HL-60 (cell line): ENCODE data around the gene MBNL3.

Experiments
- GABPA ChIP-seq: IDR thresholded peaks from 2 replicates; pipeline ENCODE4 v1.6.1; 2012; ENCODE audit warnings: low read depth
- POLR2AphosphoS5 ChIP-seq: IDR thresholded peaks from 2 replicates; pipeline ENCODE4 v1.6.1; 2012; ENCODE audit warnings: low read depth
- TF ChIP-seq, protein P1 (sequence below): IDR thresholded peaks from one replicate; pipeline ENCODE4 v1.5.1; 2011; ENCODE audit warnings: low read length, control low read depth, inconsistent platforms; ENCODE audit not compliant: insufficient read depth
- TF ChIP-seq, protein P2 (sequence below): IDR thresholded peaks from 2 replicates; pipeline ENCODE4 v1.6.1; 2012; ENCODE audit warnings: low read depth; ENCODE audit not compliant: insufficient replicate concordance

DNA sequence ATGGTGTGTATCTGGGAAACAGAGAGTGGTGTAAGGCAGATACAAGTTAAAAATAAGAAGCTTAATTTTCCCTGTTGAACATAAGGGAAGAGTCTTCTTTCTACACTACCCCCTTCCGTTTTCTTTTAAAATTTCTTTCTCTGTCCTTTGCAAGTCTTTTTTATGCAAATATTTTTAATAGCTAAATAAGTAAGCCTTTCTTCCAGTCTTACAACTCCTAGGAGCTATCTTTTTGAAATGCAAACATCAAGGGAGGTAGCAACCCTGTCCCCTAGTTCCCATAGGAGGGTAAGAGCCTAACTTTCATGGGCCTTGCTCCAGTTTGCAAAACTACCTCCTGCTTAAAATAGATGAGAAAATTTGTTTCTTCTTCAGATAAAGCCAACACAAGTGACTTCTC, 121.5 kb downstream of the MBNL3 start:
- TF ChIP-seq, protein P1, sequence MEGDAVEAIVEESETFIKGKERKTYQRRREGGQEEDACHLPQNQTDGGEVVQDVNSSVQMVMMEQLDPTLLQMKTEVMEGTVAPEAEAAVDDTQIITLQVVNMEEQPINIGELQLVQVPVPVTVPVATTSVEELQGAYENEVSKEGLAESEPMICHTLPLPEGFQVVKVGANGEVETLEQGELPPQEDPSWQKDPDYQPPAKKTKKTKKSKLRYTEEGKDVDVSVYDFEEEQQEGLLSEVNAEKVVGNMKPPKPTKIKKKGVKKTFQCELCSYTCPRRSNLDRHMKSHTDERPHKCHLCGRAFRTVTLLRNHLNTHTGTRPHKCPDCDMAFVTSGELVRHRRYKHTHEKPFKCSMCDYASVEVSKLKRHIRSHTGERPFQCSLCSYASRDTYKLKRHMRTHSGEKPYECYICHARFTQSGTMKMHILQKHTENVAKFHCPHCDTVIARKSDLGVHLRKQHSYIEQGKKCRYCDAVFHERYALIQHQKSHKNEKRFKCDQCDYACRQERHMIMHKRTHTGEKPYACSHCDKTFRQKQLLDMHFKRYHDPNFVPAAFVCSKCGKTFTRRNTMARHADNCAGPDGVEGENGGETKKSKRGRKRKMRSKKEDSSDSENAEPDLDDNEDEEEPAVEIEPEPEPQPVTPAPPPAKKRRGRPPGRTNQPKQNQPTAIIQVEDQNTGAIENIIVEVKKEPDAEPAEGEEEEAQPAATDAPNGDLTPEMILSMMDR: no peak
- TF ChIP-seq POLR2AphosphoS5: no peak
- TF ChIP-seq, protein P2, sequence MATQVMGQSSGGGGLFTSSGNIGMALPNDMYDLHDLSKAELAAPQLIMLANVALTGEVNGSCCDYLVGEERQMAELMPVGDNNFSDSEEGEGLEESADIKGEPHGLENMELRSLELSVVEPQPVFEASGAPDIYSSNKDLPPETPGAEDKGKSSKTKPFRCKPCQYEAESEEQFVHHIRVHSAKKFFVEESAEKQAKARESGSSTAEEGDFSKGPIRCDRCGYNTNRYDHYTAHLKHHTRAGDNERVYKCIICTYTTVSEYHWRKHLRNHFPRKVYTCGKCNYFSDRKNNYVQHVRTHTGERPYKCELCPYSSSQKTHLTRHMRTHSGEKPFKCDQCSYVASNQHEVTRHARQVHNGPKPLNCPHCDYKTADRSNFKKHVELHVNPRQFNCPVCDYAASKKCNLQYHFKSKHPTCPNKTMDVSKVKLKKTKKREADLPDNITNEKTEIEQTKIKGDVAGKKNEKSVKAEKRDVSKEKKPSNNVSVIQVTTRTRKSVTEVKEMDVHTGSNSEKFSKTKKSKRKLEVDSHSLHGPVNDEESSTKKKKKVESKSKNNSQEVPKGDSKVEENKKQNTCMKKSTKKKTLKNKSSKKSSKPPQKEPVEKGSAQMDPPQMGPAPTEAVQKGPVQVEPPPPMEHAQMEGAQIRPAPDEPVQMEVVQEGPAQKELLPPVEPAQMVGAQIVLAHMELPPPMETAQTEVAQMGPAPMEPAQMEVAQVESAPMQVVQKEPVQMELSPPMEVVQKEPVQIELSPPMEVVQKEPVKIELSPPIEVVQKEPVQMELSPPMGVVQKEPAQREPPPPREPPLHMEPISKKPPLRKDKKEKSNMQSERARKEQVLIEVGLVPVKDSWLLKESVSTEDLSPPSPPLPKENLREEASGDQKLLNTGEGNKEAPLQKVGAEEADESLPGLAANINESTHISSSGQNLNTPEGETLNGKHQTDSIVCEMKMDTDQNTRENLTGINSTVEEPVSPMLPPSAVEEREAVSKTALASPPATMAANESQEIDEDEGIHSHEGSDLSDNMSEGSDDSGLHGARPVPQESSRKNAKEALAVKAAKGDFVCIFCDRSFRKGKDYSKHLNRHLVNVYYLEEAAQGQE: no peak
- TF ChIP-seq GABPA: no peak
